T-helper 2 cell treated with Interferon-gamma antibody and Interleukin-4, amounts not matched to agents 5 μg/mL and 100 μg/mL, for 36 hours (primary cell): ENCODE measurements around the gene ZSWIM3.
A peak's percentile ranks its signal among the peaks of the same experiment; 100 is the strongest.

Experiments
- DNase-seq: peaks from one replicate; pipeline ENCODE4 v3.0.0; 2021; ENCODE audit warnings: low spot score
- H3K27ac Mint-ChIP-seq: one replicate; pipeline ENCODE4 v1.8.0; 2021; ENCODE audit warnings: mild to moderate bottlenecking, mixed read lengths
- H3K27me3 Mint-ChIP-seq: one replicate; pipeline ENCODE4 v1.8.0; 2021; ENCODE audit warnings: low read depth, mixed read lengths
- H3K36me3 Mint-ChIP-seq: one replicate; pipeline ENCODE4 v1.8.0; 2021; ENCODE audit warnings: low read depth, mixed read lengths
- H3K4me1 Mint-ChIP-seq: one replicate; pipeline ENCODE4 v1.8.0; 2021; ENCODE audit warnings: low read depth, mixed read lengths
- H3K4me3 Mint-ChIP-seq: one replicate; pipeline ENCODE4 v1.8.0; 2022; ENCODE audit warnings: mild to moderate bottlenecking, moderate library complexity, mixed read lengths
- H3K9me3 Mint-ChIP-seq: one replicate; pipeline ENCODE4 v1.8.0; 2021; ENCODE audit warnings: mixed read lengths

ZSWIM3 gene

DNA sequence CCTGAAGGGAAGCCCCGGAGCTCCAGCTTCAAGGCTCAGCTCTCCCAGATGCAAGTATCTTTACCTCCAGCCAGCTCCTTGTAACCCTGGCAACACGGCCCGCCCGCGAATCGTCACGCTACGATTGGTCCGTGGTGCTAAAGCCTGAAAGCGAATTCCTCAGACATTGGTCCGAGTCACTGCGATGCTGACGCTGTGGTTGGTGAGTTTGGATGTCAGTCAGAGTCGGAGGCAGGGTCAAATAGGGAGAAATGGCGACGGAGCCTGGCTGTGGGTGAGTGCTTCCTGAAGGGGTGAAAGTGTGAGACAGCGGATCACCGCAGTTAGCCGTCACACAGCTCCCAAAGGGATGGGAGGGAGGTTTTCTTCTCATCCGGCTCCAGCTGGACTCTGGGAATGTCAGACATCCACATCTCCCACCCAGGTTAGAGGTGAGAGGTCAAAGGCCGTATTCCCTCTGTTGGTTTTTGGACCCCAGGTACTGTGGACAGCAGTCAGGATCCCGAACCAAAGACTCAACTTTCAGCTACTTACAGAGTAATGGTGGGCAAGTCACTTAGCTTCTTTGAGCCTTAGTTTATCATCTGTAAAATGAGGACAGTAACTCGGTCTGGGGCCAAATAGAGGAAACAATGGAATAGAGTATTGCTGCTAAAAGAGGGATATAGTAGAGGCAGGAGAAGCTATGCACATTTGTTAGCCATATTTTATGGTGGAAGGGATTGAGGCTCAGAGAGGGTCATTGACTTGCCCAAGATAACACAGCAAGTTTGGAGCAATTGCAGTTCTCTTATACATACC is 23.8 kb downstream of the ZSWIM3 start, which contains the start of gene ZSWIM1:
Gene ZSWIM1, plus strand, starts transcription at position 240 of the 801 bp plus-strand sequence. CDS start 1,366 bp downstream, outside the sequence.
- Mint-ChIP-seq H3K27me3 (no peaks in the 10 kb centered on the region), H3K4me1 (peaks cover 34% of the 10 kb centered on the region), H3K9me3 (no peaks in the 10 kb centered on the region), H3K4me3 (peak within 1 kb of the TSS; percentile 89), H3K36me3 (peaks cover 30% of the 10 kb centered on the region), H3K27ac (peak within 1 kb of the TSS; percentile 87)
- peak; percentile 97 for DNase-seq

GRCh38 chr20:45882469-45883099 is 25.2 kb downstream of the ZSWIM3 start:
- Mint-ChIP-seq H3K36me3 (peaks cover 31% of the 10 kb centered on the region), H3K27me3 (no peaks in the 10 kb centered on the region), H3K27ac (no peak overlapping the region), H3K4me3 (peak overlapping the region; percentile 64), H3K9me3 (no peaks in the 10 kb centered on the region), H3K4me1 (peaks cover 37% of the 10 kb centered on the region)
- DNase-seq, result no peak

- Mint-ChIP-seq H3K4me1 (peaks cover 37% of the 10 kb centered on the region), H3K27ac (no peak overlapping the region), H3K9me3 (no peaks in the 10 kb centered on the region), H3K36me3 (peaks cover 34% of the 10 kb centered on the region), H3K4me3 (peak overlapping the region; percentile 64), H3K27me3 (no peaks in the 10 kb centered on the region)
- DNase-seq, result no peak
These were observed 25.7 kb downstream of the ZSWIM3 start for GRCh38 chr20:45883100-45883469.

GRCh38 chr20:45886590-45887345 is 29.4 kb downstream of the ZSWIM3 start:
- DNase-seq, result no peak
- Mint-ChIP-seq H3K27me3 (no peaks in the 10 kb centered on the region), H3K9me3 (no peaks in the 10 kb centered on the region), H3K36me3 (peaks cover 27% of the 10 kb centered on the region), H3K4me3 (no peak overlapping the region), H3K4me1 (peaks cover 38% of the 10 kb centered on the region), H3K27ac (no peak overlapping the region)

DNA sequence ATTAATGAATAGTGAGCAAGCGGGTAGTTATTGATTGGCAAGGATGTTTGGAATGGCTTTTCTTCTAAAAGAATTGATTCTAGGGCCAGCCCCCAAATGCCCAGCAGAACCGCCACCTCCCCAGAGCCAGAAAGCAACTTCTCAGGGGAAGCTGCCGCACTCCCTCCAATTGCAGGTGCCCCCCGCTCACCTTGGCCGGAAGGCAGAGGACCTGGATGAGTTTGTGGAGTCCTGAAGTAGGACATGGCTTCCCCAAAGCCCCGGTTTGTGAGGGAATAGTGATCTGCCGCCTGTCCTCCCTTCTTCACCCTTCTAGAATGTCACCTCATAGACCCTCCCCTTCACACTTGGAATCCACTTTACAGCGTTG is 29.9 kb downstream of the ZSWIM3 start, which contains the start of gene SPATA25:
Gene SPATA25, minus strand, starts transcription at position 277 of the 370 bp plus-strand sequence. Its CDS starts 32 bp downstream, at position 245.
- H3K4me1 Mint-ChIP-seq, result peaks cover 38% of the 10 kb centered on the region
- DNase-seq, result no peak
- H3K9me3 Mint-ChIP-seq, result no peaks in the 10 kb centered on the region
- peaks cover 25% of the 10 kb centered on the region for H3K36me3 Mint-ChIP-seq
- H3K27me3 Mint-ChIP-seq, result no peaks in the 10 kb centered on the region
- no peak within 1 kb of the TSS for H3K4me3 Mint-ChIP-seq
- H3K27ac Mint-ChIP-seq, result no peak within 1 kb of the TSS

- Mint-ChIP-seq H3K9me3 (no peaks in the 10 kb centered on the region), H3K36me3 (peaks cover 12% of the 10 kb centered on the region), H3K4me3 (no peak overlapping the region), H3K27me3 (no peaks in the 10 kb centered on the region), H3K27ac (no peak overlapping the region), H3K4me1 (peaks cover 32% of the 10 kb centered on the region)
- no peak for DNase-seq
These were observed 31.3 kb downstream of the ZSWIM3 start for GRCh38 chr20:45888681-45889080.

- peak; percentile 40 for DNase-seq
- H3K27ac Mint-ChIP-seq, result peak overlapping the region; percentile 52
- peak overlapping the region; percentile 92 for H3K4me3 Mint-ChIP-seq
- no peaks in the 10 kb centered on the region for H3K27me3 Mint-ChIP-seq
- peaks cover 7% of the 10 kb centered on the region for H3K36me3 Mint-ChIP-seq
- peaks cover 27% of the 10 kb centered on the region for H3K4me1 Mint-ChIP-seq
- H3K9me3 Mint-ChIP-seq, result no peaks in the 10 kb centered on the region
These were observed 32.9 kb downstream of the ZSWIM3 start for GRCh38 chr20:45890077-45890984.

DNA sequence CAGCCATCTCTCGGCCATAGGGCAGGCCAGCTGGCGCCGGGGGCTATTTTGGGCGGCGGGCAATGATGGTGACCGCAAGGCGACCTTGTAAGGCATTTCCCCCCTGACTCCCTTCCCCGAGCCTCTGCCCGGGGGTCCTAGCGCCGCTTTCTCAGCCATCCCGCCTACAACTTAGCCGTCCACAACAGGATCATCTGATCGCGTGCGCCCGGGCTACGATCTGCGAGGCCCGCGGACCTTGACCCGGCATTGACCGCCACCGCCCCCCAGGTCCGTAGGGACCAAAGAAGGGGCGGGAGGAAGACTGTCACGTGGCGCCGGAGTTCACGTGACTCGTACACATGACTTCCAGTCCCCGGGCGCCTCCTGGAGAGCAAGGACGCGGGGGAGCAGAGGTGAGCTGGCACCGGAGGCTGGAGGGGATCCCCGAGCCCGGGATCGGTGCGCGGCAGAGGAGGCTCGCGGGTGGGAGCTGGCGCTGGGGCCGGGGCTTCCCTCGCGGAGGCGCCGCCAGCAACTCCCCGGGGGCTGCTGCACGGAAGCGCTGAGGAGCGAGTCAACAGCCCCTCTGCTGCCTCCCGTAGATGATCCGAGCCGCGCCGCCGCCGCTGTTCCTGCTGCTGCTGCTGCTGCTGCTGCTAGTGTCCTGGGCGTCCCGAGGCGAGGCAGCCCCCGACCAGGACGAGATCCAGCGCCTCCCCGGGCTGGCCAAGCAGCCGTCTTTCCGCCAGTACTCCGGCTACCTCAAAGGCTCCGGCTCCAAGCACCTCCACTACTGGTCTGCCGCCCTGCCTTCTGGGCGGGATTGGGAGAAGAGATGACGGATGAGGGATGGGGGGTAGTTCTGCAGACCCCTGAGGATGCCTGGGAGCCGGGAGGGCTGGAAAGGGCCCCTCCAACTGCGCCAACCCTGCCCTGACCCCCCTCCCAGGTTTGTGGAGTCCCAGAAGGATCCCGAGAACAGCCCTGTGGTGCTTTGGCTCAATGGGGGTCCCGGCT is 33.9 kb downstream of the ZSWIM3 start, which contains the start of the genes CTSA and NEURL2:
Gene CTSA, plus strand, starts transcription at position 351 of the 999 bp plus-strand sequence. Its CDS starts 234 bp downstream, at position 585.
Gene NEURL2, minus strand, starts transcription at position 224 of the 999 bp plus-strand sequence. Its CDS starts 217 bp downstream, at position 7.
- no peaks in the 10 kb centered on the region for H3K27me3 Mint-ChIP-seq
- peak; percentile 86 for DNase-seq
- H3K36me3 Mint-ChIP-seq, result peaks cover 6% of the 10 kb centered on the region
- H3K4me3 Mint-ChIP-seq, result peak within 1 kb of the TSS; percentile 92
- H3K4me1 Mint-ChIP-seq, result peaks cover 24% of the 10 kb centered on the region
- no peaks in the 10 kb centered on the region for H3K9me3 Mint-ChIP-seq
- H3K27ac Mint-ChIP-seq, result peak within 1 kb of the TSS; percentile 80

DNA sequence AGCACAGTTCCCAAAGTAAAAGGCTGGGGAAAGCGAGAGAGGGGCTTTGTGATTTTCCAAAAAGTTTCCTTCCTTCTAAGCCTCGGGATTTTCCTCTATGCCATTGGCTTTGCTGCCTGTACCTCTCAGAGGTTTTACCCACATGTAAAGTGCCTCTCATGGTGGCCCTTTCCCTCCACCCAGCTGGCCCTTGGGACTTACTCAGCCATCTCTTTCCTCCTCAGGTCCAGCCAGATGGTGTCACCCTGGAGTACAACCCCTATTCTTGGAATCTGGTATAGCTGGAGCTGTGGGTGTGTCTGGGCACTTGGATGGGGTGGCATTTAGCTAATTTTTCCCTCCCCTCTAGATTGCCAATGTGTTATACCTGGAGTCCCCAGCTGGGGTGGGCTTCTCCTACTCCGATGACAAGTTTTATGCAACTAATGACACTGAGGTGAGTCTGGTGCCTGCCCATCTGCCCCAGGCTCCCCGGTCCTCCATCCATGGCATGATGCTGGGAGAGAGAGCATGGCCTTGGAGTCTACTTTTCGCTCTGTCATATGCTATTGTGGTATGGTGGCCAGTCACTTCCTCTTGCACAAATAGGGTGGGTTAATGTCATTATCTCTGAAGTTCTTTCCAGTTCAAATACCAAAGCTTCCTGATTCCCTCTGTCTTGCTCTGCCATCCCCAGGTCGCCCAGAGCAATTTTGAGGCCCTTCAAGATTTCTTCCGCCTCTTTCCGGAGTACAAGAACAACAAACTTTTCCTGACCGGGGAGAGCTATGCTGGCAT is 34.8 kb downstream of the ZSWIM3 start:
- DNase-seq, result no peak
- peaks cover 23% of the 10 kb centered on the region for H3K4me1 Mint-ChIP-seq
- H3K4me3 Mint-ChIP-seq, result peak overlapping the region; percentile 92
- H3K9me3 Mint-ChIP-seq, result no peaks in the 10 kb centered on the region
- no peaks in the 10 kb centered on the region for H3K27me3 Mint-ChIP-seq
- H3K36me3 Mint-ChIP-seq, result peaks cover 6% of the 10 kb centered on the region
- H3K27ac Mint-ChIP-seq, result peak overlapping the region; percentile 80

GRCh38 chr20:45892828-45893500 is 35.5 kb downstream of the ZSWIM3 start:
- Mint-ChIP-seq H3K4me1 (peaks cover 23% of the 10 kb centered on the region), H3K27me3 (no peaks in the 10 kb centered on the region), H3K4me3 (peak overlapping the region; percentile 92), H3K9me3 (no peaks in the 10 kb centered on the region), H3K27ac (peak overlapping the region; percentile 17), H3K36me3 (no peaks in the 10 kb centered on the region)
- DNase-seq, result no peak

GRCh38 chr20:45893831-45894230 is 36.4 kb downstream of the ZSWIM3 start:
- peaks cover 23% of the 10 kb centered on the region for H3K4me1 Mint-ChIP-seq
- H3K27ac Mint-ChIP-seq, result no peak overlapping the region
- no peak for DNase-seq
- no peaks in the 10 kb centered on the region for H3K36me3 Mint-ChIP-seq
- H3K9me3 Mint-ChIP-seq, result no peaks in the 10 kb centered on the region
- H3K4me3 Mint-ChIP-seq, result no peak overlapping the region
- no peaks in the 10 kb centered on the region for H3K27me3 Mint-ChIP-seq
